ENCODE data around the gene BAZ2B.

- TF ChIP-seq CTCF (IDR thresholded peaks at IDR 0.05; ENCODE audit: low read length): no peak
- TF ChIP-seq EZH2 (optimal IDR thresholded peaks at IDR 0.05; ENCODE audit: low read depth, low read length): no peak
These were observed 233.8 kb downstream of the BAZ2B start for GRCh38 chr2:159382447-159383028.

All from MM.1S (cell line).